ENCODE results near the gene SERINC5.

Gene SERINC5

GRCh38 chr5:80217667-80218066 is 38.2 kb downstream of the SERINC5 start:
- no peak overlapping the region for H3K4me3 ChIP-seq (IDR thresholded peaks at IDR 0.05; ENCODE audit: insufficient read depth, low read depth, low read length)
- H3K36me3 ChIP-seq (ENCODE audit: insufficient read depth) = no peaks in the 10 kb centered on the region
- H3K27me3 ChIP-seq (ENCODE audit: insufficient read depth, low read depth) = no peaks in the 10 kb centered on the region
- H3K79me2 ChIP-seq (ENCODE audit: insufficient read depth, low read depth) = peaks cover 27% of the 10 kb centered on the region; the same call in 1 of the 2 replicates
- H3K4me1 ChIP-seq (ENCODE audit: low read depth, poor library complexity, severe bottlenecking) = peaks cover 15% of the 10 kb centered on the region
- no peak for TF ChIP-seq CTCF (conservative IDR thresholded peaks at IDR 0.05; ENCODE audit: low read depth, low read length)
- H3K9ac ChIP-seq = no peak overlapping the region
- no peak overlapping the region for H2AFZ ChIP-seq (ENCODE audit: low read depth)
- H3K27ac ChIP-seq = no peak overlapping the region
- no peak overlapping the region for H3K4me2 ChIP-seq
- H4K20me1 ChIP-seq (ENCODE audit: insufficient read depth) = no peaks in the 10 kb centered on the region

- TF ChIP-seq CTCF (conservative IDR thresholded peaks at IDR 0.05; ENCODE audit: low read depth, low read length) = no peak
- no peak overlapping the region for H3K4me3 ChIP-seq (IDR thresholded peaks at IDR 0.05; ENCODE audit: insufficient read depth, low read depth, low read length)
- H3K27me3 ChIP-seq (ENCODE audit: insufficient read depth, low read depth) = no peaks in the 10 kb centered on the region
- H2AFZ ChIP-seq (ENCODE audit: low read depth) = no peak overlapping the region
- no peak overlapping the region for H3K4me2 ChIP-seq
- H3K4me1 ChIP-seq (ENCODE audit: low read depth, poor library complexity, severe bottlenecking) = peaks cover 15% of the 10 kb centered on the region
- H3K27ac ChIP-seq = no peak overlapping the region
- no peak overlapping the region for H3K9ac ChIP-seq
- no peaks in the 10 kb centered on the region for H4K20me1 ChIP-seq (ENCODE audit: insufficient read depth)
- peaks cover 27% of the 10 kb centered on the region; the same call in 1 of the 2 replicates for H3K79me2 ChIP-seq (ENCODE audit: insufficient read depth, low read depth)
- H3K36me3 ChIP-seq (ENCODE audit: insufficient read depth) = no peaks in the 10 kb centered on the region
Observed at GRCh38 chr5:80216753-80217596, 38.9 kb downstream of the SERINC5 start.

GRCh38 chr5:80216096-80216495 is 39.8 kb downstream of the SERINC5 start:
- H3K79me2 ChIP-seq (ENCODE audit: insufficient read depth, low read depth) = peaks cover 26% of the 10 kb centered on the region; the same call in 1 of the 2 replicates
- no peak overlapping the region for H3K27ac ChIP-seq
- no peaks in the 10 kb centered on the region for H4K20me1 ChIP-seq (ENCODE audit: insufficient read depth)
- no peak overlapping the region for H3K4me2 ChIP-seq
- no peaks in the 10 kb centered on the region for H3K27me3 ChIP-seq (ENCODE audit: insufficient read depth, low read depth)
- peaks cover 15% of the 10 kb centered on the region for H3K4me1 ChIP-seq (ENCODE audit: low read depth, poor library complexity, severe bottlenecking)
- no peak overlapping the region for H3K4me3 ChIP-seq (IDR thresholded peaks at IDR 0.05; ENCODE audit: insufficient read depth, low read depth, low read length)
- no peak overlapping the region for H3K9ac ChIP-seq
- H2AFZ ChIP-seq (ENCODE audit: low read depth) = no peak overlapping the region
- no peak for TF ChIP-seq CTCF (conservative IDR thresholded peaks at IDR 0.05; ENCODE audit: low read depth, low read length)
- no peaks in the 10 kb centered on the region for H3K36me3 ChIP-seq (ENCODE audit: insufficient read depth)

DNA sequence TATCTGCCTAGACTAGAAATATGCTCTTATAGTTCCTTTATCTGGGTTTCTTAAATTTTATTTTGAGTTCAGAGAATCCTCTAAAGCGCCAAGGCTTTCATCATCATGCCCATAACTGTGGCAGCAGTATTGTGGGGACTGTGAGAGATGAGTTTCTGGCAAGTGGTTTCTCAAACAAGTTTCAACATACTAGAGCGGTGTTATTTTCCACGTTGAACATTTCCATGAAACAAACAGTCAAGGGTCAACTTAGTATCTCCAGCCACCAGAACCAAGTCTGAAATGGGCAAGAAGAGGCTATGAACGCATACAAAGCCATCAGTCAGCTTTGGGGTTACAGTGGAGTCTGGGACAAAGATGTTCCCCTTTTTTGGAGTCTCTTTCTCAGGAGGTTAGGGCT is 40.3 kb downstream of the SERINC5 start:
- Histone ChIP-seq H4K20me1 (ENCODE audit: insufficient read depth) (no peaks in the 10 kb centered on the region), H3K9ac (no peak overlapping the region), H3K27me3 (ENCODE audit: insufficient read depth, low read depth) (no peaks in the 10 kb centered on the region), H3K79me2 (ENCODE audit: insufficient read depth, low read depth) (peaks cover 26% of the 10 kb centered on the region; the same call in 1 of the 2 replicates), H3K4me2 (no peak overlapping the region), H3K27ac (no peak overlapping the region), H3K4me3 (IDR thresholded peaks at IDR 0.05; ENCODE audit: insufficient read depth, low read depth, low read length) (no peak overlapping the region), H2AFZ (ENCODE audit: low read depth) (no peak overlapping the region), H3K4me1 (ENCODE audit: low read depth, poor library complexity, severe bottlenecking) (peaks cover 15% of the 10 kb centered on the region), H3K36me3 (ENCODE audit: insufficient read depth) (no peaks in the 10 kb centered on the region)
- no peak for TF ChIP-seq CTCF (conservative IDR thresholded peaks at IDR 0.05; ENCODE audit: low read depth, low read length)

Measured in KMS-11 (cell line).